ENCODE results near the gene KCNQ4. TPM values are rescaled to one million over a fixed set of nuclear protein-coding genes. Genes with fewer than 3 reads are reported as not detected.

Gene KCNQ4
- total RNA-seq, 1 donor from 2014 or later, result 0.76 TPM

DNA sequence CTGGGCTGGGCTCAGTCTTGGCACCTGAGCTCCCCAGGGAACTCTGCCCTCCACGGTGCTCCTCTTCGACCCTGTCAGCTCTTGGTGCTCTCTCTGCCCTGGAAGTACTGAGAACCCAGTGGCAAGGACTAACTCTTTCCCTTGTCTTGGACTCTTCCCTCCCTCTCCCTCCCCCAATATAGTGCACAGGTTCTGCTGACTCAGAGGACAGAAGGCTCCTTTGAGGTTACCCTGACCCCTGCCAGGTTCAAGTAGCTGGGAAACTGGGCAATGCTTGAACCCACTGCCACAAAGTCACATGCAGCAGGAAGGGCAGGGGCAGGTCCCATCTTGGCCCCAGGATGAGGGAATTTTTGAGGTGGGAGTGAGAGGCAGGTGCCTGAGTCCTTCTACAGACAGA is 20.3 kb downstream of the KCNQ4 start:
- no peak for DNase-seq
- Mint-ChIP-seq H3K36me3 (ENCODE audit: unreplicated experiment) (peaks cover 4% of the 10 kb centered on the region), H3K27me3 (ENCODE audit: unreplicated experiment) (peaks cover 4% of the 10 kb centered on the region), H3K4me1 (ENCODE audit: low read depth, unreplicated experiment) (peaks cover 9% of the 10 kb centered on the region), H3K4me3 (ENCODE audit: unreplicated experiment) (no peak overlapping the region), H3K9me3 (ENCODE audit: unreplicated experiment) (no peaks in the 10 kb centered on the region), H3K27ac (ENCODE audit: unreplicated experiment) (no peak overlapping the region)
- TF ChIP-seq, protein P1, sequence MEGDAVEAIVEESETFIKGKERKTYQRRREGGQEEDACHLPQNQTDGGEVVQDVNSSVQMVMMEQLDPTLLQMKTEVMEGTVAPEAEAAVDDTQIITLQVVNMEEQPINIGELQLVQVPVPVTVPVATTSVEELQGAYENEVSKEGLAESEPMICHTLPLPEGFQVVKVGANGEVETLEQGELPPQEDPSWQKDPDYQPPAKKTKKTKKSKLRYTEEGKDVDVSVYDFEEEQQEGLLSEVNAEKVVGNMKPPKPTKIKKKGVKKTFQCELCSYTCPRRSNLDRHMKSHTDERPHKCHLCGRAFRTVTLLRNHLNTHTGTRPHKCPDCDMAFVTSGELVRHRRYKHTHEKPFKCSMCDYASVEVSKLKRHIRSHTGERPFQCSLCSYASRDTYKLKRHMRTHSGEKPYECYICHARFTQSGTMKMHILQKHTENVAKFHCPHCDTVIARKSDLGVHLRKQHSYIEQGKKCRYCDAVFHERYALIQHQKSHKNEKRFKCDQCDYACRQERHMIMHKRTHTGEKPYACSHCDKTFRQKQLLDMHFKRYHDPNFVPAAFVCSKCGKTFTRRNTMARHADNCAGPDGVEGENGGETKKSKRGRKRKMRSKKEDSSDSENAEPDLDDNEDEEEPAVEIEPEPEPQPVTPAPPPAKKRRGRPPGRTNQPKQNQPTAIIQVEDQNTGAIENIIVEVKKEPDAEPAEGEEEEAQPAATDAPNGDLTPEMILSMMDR (IDR thresholded peaks at IDR 0.05; ENCODE audit: partially characterized antibody, unreplicated experiment), result no peak

DNA sequence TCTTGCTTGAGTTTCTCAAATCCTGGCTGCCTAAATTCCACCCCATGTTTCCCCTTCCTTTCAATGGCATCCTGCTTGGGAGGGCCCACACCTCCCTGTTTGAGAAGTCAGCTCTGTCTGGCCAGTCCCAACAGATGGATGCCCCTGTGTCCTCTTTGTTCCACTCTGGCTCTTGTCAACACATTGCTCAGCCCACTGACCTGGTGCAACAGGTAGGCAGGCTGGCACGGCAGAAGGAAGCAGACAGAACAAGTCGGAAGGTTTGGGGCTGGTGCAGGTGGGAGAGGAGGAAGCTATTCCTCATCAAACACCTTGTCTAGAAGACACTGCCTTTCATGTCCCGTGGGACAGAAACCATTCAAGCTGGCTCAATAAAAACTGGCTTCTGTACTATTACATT is 22.7 kb downstream of the KCNQ4 start:
- H3K4me3 Mint-ChIP-seq (ENCODE audit: unreplicated experiment), result no peak overlapping the region
- peaks cover 6% of the 10 kb centered on the region for H3K36me3 Mint-ChIP-seq (ENCODE audit: unreplicated experiment)
- H3K27me3 Mint-ChIP-seq (ENCODE audit: unreplicated experiment), result peaks cover 6% of the 10 kb centered on the region
- H3K9me3 Mint-ChIP-seq (ENCODE audit: unreplicated experiment), result peaks cover 6% of the 10 kb centered on the region
- DNase-seq, result no peak
- TF ChIP-seq, protein P1 (IDR thresholded peaks at IDR 0.05; ENCODE audit: partially characterized antibody, unreplicated experiment), result no peak
- H3K27ac Mint-ChIP-seq (ENCODE audit: unreplicated experiment), result no peak overlapping the region
- H3K4me1 Mint-ChIP-seq (ENCODE audit: low read depth, unreplicated experiment), result peaks cover 6% of the 10 kb centered on the region

DNA sequence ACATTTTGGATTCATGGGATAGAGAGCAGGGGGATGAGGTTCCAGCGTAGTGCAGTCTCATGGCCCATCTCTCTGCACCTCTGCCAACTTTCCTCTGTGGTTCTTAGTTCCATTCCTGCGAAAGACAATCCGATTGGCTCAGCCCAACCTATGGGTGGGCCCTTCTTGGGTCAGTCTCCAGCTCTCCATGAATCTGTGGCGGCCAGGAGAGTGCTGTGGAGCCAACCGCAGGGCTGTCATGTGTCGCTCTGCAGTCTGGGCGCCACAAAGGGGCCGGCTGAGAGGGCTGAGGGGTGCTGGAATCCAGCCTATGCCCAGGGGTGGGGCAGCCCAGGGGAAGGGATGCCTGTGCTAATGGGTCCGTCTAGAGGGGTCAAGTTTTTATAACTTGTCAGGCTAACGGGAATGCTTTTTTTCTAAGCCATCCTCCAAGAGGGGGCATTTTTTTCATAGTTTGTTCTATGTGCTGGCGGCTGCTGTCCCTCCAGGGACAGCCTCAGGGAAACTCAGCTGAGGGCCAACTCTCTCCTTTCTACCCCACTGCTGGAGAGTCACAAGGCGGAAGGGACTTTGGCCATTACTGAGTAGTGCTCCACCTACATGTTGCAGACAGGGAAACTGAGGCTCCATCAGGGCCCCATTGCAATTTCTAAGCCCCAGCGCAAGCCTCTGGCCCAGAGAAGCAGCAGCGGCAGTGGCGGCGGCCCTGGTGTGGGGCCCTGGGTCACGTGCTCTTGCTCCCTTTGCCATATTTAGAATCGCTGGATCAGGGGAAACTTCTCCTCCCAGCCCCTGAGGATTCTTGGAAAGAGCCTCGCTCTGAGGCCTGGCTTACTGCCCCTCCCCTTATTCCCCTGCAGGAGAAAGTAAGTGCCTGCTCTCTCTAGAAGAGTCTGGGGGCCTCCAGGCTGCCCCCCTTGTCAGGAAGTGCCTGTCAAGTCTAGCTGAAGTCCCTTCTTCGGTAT is 23.4 kb downstream of the KCNQ4 start:
- TF ChIP-seq, protein P1 (IDR thresholded peaks at IDR 0.05; ENCODE audit: partially characterized antibody, unreplicated experiment), result no peak
- Mint-ChIP-seq H3K36me3 (ENCODE audit: unreplicated experiment) (peaks cover 6% of the 10 kb centered on the region), H3K9me3 (ENCODE audit: unreplicated experiment) (peaks cover 6% of the 10 kb centered on the region), H3K27me3 (ENCODE audit: unreplicated experiment) (peaks cover 6% of the 10 kb centered on the region), H3K4me1 (ENCODE audit: low read depth, unreplicated experiment) (peaks cover 4% of the 10 kb centered on the region), H3K27ac (ENCODE audit: unreplicated experiment) (no peak overlapping the region), H3K4me3 (ENCODE audit: unreplicated experiment) (no peak overlapping the region)
- DNase-seq, result no peak

DNA sequence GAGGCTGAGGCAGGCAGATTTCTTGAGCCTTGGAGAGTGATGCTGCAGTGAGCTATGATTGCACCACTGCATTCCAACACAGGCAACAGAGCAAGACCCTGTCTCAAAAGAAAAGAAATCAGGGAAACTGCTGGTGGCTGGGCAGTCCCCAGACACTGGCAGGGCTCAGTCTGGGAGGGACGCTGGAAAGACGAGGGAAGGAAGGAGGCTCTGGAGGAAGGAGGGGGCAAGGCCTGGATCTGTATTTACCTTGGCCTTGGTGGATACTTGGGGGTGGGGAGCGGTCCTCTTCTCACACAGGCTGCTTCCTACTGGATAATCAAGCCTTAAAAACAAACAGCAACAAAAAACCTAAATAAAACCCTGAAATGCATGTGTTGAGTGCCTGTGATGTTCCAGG is 24.4 kb downstream of the KCNQ4 start:
- Mint-ChIP-seq H3K9me3 (ENCODE audit: unreplicated experiment) (peaks cover 6% of the 10 kb centered on the region), H3K27ac (ENCODE audit: unreplicated experiment) (no peak overlapping the region), H3K27me3 (ENCODE audit: unreplicated experiment) (peaks cover 6% of the 10 kb centered on the region), H3K36me3 (ENCODE audit: unreplicated experiment) (peaks cover 6% of the 10 kb centered on the region), H3K4me3 (ENCODE audit: unreplicated experiment) (no peak overlapping the region), H3K4me1 (ENCODE audit: low read depth, unreplicated experiment) (peaks cover 4% of the 10 kb centered on the region)
- TF ChIP-seq, protein P1 (IDR thresholded peaks at IDR 0.05; ENCODE audit: partially characterized antibody, unreplicated experiment), result no peak
- no peak for DNase-seq

DNA sequence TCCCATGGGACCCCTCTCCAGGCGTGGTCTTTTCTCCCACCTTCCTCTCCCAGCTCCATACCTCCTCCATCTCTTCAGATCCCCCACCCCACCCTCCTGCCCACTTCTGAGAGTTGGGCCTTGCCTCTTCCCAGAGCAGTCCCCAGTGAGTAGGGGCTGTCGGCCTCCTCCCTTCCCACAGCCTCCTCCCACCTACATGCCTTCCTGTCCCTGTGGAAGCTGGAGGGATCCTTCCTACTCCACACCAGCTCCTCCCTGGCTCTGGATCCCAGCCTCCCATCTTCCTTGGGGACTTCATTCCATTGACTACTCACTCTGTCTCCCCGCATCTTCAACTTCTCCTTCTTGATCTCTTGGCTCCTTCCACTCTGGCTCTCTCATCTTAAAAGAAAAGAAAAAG is 24.9 kb downstream of the KCNQ4 start:
- Mint-ChIP-seq H3K4me3 (ENCODE audit: unreplicated experiment) (no peak overlapping the region), H3K27me3 (ENCODE audit: unreplicated experiment) (peaks cover 10% of the 10 kb centered on the region)

More for the DNA sequence above, 24.9 kb downstream of the KCNQ4 start:
- H3K9me3 Mint-ChIP-seq (ENCODE audit: unreplicated experiment), result peaks cover 6% of the 10 kb centered on the region
- DNase-seq, result no peak
- TF ChIP-seq, protein P1 (IDR thresholded peaks at IDR 0.05; ENCODE audit: partially characterized antibody, unreplicated experiment), result no peak
- peaks cover 6% of the 10 kb centered on the region for H3K36me3 Mint-ChIP-seq (ENCODE audit: unreplicated experiment)
- peaks cover 4% of the 10 kb centered on the region for H3K4me1 Mint-ChIP-seq (ENCODE audit: low read depth, unreplicated experiment)
- H3K27ac Mint-ChIP-seq (ENCODE audit: unreplicated experiment), result no peak overlapping the region
